Left ventricle myocardium inferior (tissue), 1 donor: ENCODE results near the gene ZNF334. TPM values are rescaled to one million over a fixed set of nuclear protein-coding genes. Genes with fewer than 3 reads are reported as not detected.

Source experiments
- DNase-seq: peaks from one replicate; pipeline ENCODE4 v3.0.0-alpha.2; 2020
- H3K27ac ChIP-seq: fragments of 200-600 bp; replicated peaks from 2 replicates; pipeline ENCODE4 v1.8.0; 2021
- H3K27me3 ChIP-seq: fragments of 200-600 bp; 2 replicates; pipeline ENCODE4 v1.8.0; 2021; ENCODE audit warnings: low read depth
- H3K36me3 ChIP-seq: fragments of 200-600 bp; 2 replicates; pipeline ENCODE4 v1.8.0; 2021
- H3K4me1 ChIP-seq: fragments of 200-600 bp; 2 replicates; pipeline ENCODE4 v1.8.0; 2021
- H3K4me3 ChIP-seq: fragments of 200-600 bp; 2 replicates; pipeline ENCODE4 v1.8.0; 2021; ENCODE audit warnings: mild to moderate bottlenecking, moderate library complexity
- H3K9me3 ChIP-seq: fragments of 200-600 bp; replicated peaks from 2 replicates; pipeline ENCODE4 v1.8.0; 2021
- intact Hi-C: fragments of 100-400 bp; cut with micrococcal nuclease; formaldehyde crosslinking; loops from one replicate; pipeline ENCODE4 v1.11.0; 2022
- total RNA-seq: library from RNA; stranded (reverse); fragmentation: NEBNext Ultra II Directional; extraction: Animal tissue kit (Norgen Biotek cat#: 25700); gene quantifications from one replicate; pipeline ENCODE4 v1.2.1, GENCODE V29; 2021
- TF ChIP-seq, protein P1 (sequence below): fragments of 200-600 bp; IDR thresholded peaks from 2 replicates; pipeline ENCODE4 v1.8.0; 2021; ENCODE audit warnings: antibody characterized with exemption, mild to moderate bottlenecking, borderline replicate concordance
- donor health status: DM: no; HTN: yes; CAD: no; lungs with severe emphysema.

Gene ZNF334
- total RNA-seq, 1 donor from 2014 or later = 0.71 TPM

DNA sequence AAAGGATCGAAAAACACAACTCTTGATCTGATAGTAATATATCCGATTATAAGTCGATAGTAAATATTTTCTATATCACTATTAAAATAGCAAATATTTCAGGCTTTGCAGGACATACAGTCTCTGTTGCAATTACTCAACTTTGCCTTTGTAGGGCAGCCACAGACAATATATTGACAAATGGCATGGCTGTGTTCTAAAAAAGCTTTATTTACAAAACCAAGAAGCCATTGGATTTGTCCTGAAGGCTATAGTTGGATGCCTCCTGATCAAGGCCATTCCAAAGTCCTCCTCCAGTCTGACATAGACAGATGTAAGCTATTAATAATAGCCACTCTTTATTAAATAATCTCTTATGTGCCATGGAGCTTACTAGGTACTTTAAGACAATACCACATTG is 31.2 kb upstream of the ZNF334 start:
- Histone ChIP-seq H3K27ac (no peak overlapping the region), H3K4me1 (no peaks in the 10 kb centered on the region), H3K9me3 (no peaks in the 10 kb centered on the region), H3K27me3 (peaks cover 84% of the 10 kb centered on the region), H3K4me3 (no peak overlapping the region), H3K36me3 (no peaks in the 10 kb centered on the region)
- intact Hi-C loops = no loop called here
- TF ChIP-seq, protein P1, sequence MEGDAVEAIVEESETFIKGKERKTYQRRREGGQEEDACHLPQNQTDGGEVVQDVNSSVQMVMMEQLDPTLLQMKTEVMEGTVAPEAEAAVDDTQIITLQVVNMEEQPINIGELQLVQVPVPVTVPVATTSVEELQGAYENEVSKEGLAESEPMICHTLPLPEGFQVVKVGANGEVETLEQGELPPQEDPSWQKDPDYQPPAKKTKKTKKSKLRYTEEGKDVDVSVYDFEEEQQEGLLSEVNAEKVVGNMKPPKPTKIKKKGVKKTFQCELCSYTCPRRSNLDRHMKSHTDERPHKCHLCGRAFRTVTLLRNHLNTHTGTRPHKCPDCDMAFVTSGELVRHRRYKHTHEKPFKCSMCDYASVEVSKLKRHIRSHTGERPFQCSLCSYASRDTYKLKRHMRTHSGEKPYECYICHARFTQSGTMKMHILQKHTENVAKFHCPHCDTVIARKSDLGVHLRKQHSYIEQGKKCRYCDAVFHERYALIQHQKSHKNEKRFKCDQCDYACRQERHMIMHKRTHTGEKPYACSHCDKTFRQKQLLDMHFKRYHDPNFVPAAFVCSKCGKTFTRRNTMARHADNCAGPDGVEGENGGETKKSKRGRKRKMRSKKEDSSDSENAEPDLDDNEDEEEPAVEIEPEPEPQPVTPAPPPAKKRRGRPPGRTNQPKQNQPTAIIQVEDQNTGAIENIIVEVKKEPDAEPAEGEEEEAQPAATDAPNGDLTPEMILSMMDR = no peak
- no peak for DNase-seq

DNA sequence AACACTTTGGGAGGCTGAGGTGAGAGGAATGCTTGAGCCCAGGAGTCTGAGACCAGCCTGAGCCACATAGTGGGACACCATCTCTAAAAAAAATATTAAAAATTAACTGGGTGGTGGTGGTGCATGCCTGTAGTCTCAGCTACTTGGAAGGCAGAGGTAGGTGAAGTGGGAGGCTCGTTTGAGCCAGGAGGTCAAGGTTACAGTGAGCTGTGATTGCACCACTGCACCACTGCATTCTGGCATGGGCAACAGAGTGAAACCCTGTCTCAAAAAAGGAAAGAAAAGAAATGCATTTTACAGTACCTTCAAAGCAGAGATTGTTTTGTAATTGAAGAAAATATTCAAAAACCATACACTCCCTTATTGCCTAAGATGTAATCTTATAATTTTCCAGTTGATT is 30.6 kb upstream of the ZNF334 start:
- DNase-seq = no peak
- TF ChIP-seq, protein P1 = no peak
- Histone ChIP-seq H3K4me1 (no peaks in the 10 kb centered on the region), H3K9me3 (no peaks in the 10 kb centered on the region), H3K36me3 (no peaks in the 10 kb centered on the region), H3K27ac (no peak overlapping the region), H3K4me3 (no peak overlapping the region), H3K27me3 (peaks cover 88% of the 10 kb centered on the region)
- intact Hi-C loops = no loop called here

DNA sequence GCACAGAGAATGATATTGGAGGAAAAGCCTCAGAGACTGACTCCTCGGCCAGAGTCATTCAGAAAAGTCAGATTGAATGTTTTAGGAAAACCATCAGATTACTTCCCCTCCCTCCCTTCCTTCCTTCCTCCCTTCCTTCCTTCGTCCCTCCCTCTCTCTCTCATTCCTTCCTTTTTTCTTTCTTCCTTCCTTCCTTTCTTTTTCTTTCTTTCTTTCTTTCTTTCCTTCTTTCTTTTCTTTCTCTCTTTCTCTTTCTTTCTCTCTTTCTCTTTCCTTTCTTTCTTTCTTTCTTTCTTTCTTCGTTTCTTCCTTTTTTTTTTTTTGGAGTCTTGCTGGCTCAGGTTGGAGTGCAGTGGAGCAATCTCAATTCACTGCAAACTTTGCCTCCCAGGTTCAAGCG is 29.7 kb upstream of the ZNF334 start:
- intact Hi-C loops = no loop called here
- H3K27me3 ChIP-seq = peaks cover 88% of the 10 kb centered on the region
- TF ChIP-seq, protein P1 = no peak

DNA sequence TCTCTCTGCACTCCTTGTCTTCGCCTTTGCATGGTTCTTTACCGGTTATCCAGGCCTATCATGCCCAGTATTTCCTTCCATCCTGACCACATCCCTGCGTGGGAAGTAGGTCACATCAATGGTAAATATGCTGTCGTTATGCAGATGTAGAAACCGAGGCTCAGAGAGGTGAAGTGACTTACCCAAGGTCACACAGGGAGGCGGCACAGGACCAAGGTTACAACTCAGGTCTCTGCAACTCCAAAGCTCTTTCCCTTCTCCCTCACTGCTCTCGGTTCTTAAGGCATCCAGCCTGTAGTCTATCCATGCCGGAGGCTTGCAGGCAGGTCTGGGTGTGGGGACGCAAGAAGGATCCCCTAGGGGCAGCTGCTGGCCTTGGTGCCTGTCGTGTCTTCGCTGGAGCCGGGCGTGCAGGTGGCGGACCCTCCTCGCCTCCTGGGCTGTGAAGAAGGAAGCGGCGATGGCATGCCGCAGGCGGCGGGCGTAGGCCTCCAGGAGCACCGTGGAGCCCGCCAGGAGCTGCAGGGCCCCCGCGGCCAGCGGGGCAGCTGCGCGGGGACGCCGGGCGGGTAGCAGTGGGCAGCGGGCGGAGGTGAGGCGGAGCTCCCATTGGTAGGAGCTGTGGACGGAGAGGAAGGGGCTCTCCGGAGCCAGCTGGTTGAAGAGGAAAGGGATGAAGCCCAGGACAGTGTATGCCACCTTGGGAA is 28.0 kb upstream of the ZNF334 start:
- TF ChIP-seq, protein P1 = no peak
- H3K36me3 ChIP-seq = no peaks in the 10 kb centered on the region
- DNase-seq = no peak
- no peaks in the 10 kb centered on the region for H3K4me1 ChIP-seq
- no peak overlapping the region for H3K27ac ChIP-seq
- H3K9me3 ChIP-seq = no peaks in the 10 kb centered on the region
- no peak overlapping the region for H3K4me3 ChIP-seq
- peaks cover 89% of the 10 kb centered on the region for H3K27me3 ChIP-seq
- intact Hi-C loops = no loop called here

More for the DNA sequence above, 29.7 kb upstream of the ZNF334 start:
- Histone ChIP-seq H3K36me3 (no peaks in the 10 kb centered on the region), H3K27ac (no peak overlapping the region), H3K4me1 (no peaks in the 10 kb centered on the region), H3K9me3 (no peaks in the 10 kb centered on the region), H3K4me3 (no peak overlapping the region)
- no peak for DNase-seq

DNA sequence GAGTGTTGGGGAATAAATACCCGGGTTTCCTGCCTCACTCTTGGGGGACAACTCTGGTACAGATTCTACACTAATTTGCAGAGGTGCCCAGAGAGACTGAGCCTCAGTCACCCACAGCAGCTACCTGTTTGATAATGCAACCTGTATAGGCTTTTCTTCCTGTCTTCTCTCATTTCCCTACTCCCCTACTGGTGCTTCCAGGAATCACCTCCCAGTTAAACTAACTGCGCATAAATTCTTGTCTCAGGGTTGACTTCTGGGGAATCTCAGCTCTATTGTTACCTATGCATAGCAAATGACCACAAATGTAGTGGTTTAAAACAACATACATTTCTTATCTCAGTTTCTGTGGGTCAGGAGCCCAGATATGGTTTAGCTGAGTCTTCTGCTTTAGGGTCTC is 25.8 kb upstream of the ZNF334 start:
- Histone ChIP-seq H3K27ac (no peak overlapping the region), H3K27me3 (peaks cover 84% of the 10 kb centered on the region), H3K9me3 (no peaks in the 10 kb centered on the region), H3K4me1 (no peaks in the 10 kb centered on the region), H3K4me3 (no peak overlapping the region), H3K36me3 (no peaks in the 10 kb centered on the region)
- TF ChIP-seq, protein P1 = no peak
- intact Hi-C loops = no loop called here
- no peak for DNase-seq
